HuH-7 (cell line): ENCODE measurements around the gene NUTF2.
"Not testable (repeated sequence)": the region's sequence is repeated elsewhere in the genome, so short reads cannot be mapped to it uniquely, and the experiment has no call there.

Experiments
- DNase-seq: peaks from one replicate; pipeline ENCODE4 v3.0.0; 2011; ENCODE audit warnings: low spot score

Gene NUTF2

GRCh38 chr16:67846320-67847063, at the start of gene NUTF2:
TSS of gene NUTF2 (plus strand) at chr16:67846933. CDS start at chr16:67865131, 18,198 bp downstream.
- DNase-seq, result peak; percentile 99

- no peak for DNase-seq
These were observed 46.3 kb upstream of the NUTF2 start for GRCh38 chr16:67800338-67800926.

- DNase-seq, result no peak
These were observed 45.5 kb upstream of the NUTF2 start for GRCh38 chr16:67801241-67801640.

GRCh38 chr16:67801883-67802282, 44.9 kb upstream of the NUTF2 start:
- no peak for DNase-seq

- no peak for DNase-seq
These were observed 42.8 kb upstream of the NUTF2 start for GRCh38 chr16:67803894-67804293.

GRCh38 chr16:67804853-67805542, 41.7 kb upstream of the NUTF2 start:
- DNase-seq, result no peak

- DNase-seq, result no peak
These were observed 40.9 kb upstream of the NUTF2 start for GRCh38 chr16:67805718-67806427.

GRCh38 chr16:67806428-67807147, 40.1 kb upstream of the NUTF2 start, which contains the start of the genes RANBP10 and TSNAXIP1:
TSS of gene RANBP10 (minus strand) at chr16:67806560. CDS start at chr16:67806536, 24 bp downstream.
TSS of gene TSNAXIP1 (plus strand) at chr16:67806889. CDS start at chr16:67807150, 261 bp downstream.
- DNase-seq, result peak; percentile 95

- DNase-seq, result no peak
These were observed 39.5 kb upstream of the NUTF2 start for GRCh38 chr16:67807148-67807682.

- DNase-seq, result no peak
These were observed 34.8 kb upstream of the NUTF2 start for GRCh38 chr16:67811899-67812298.

- no peak for DNase-seq
These were observed 32.2 kb upstream of the NUTF2 start for GRCh38 chr16:67814567-67814966.

- no peak for DNase-seq
These were observed 26.0 kb upstream of the NUTF2 start for GRCh38 chr16:67820608-67821259.

GRCh38 chr16:67822511-67822910, 24.2 kb upstream of the NUTF2 start:
- no peak for DNase-seq

- no peak for DNase-seq
These were observed 21.6 kb upstream of the NUTF2 start for GRCh38 chr16:67825119-67825518.

- no peak for DNase-seq
These were observed 20.8 kb upstream of the NUTF2 start for GRCh38 chr16:67825906-67826305.

- no peak for DNase-seq
These were observed 18.1 kb upstream of the NUTF2 start for GRCh38 chr16:67828651-67829050.

- no peak for DNase-seq
These were observed 13.7 kb upstream of the NUTF2 start for GRCh38 chr16:67833030-67833414.

- DNase-seq, result peak; percentile 98
These were observed 13.1 kb upstream of the NUTF2 start for GRCh38 chr16:67833415-67834241.

GRCh38 chr16:67834242-67834614, 12.5 kb upstream of the NUTF2 start:
- no peak for DNase-seq

GRCh38 chr16:67837190-67837589, 9.5 kb upstream of the NUTF2 start:
- not testable (repeated sequence) for DNase-seq
